Measurements from ENCODE around the gene HTRA1. TPM values are rescaled to one million over a fixed set of nuclear protein-coding genes. Genes with fewer than 3 reads are reported as not detected.

Gene HTRA1
- total and polyA plus RNA-seq, 10 of the 15 experiments (the other 5 are each of a cell fraction or from before 2014, with no cell fraction given): 0.13 TPM; not detected in 9

- TF ChIP-seq POU2F2 (IDR thresholded peaks at IDR 0.05; ENCODE audit: borderline replicate concordance, low read depth, low read length) (no peak), SKIL (IDR thresholded peaks at IDR 0.05; ENCODE audit: low read depth, poor library complexity, severe bottlenecking) (no peak), BMI1 (IDR thresholded peaks at IDR 0.05; ENCODE audit: borderline replicate concordance) (no peak), MEF2B (IDR thresholded peaks at IDR 0.05; ENCODE audit: partially characterized antibody, poor library complexity, severe bottlenecking) (no peak), CHD1 (IDR thresholded peaks at IDR 0.05; ENCODE audit: low read depth, low read length) (no peak), FOXK2 (IDR thresholded peaks at IDR 0.05) (no peak), SMAD5 (IDR thresholded peaks at IDR 0.05; ENCODE audit: low read depth) (no peak)
- TF ChIP-seq, protein P1, sequence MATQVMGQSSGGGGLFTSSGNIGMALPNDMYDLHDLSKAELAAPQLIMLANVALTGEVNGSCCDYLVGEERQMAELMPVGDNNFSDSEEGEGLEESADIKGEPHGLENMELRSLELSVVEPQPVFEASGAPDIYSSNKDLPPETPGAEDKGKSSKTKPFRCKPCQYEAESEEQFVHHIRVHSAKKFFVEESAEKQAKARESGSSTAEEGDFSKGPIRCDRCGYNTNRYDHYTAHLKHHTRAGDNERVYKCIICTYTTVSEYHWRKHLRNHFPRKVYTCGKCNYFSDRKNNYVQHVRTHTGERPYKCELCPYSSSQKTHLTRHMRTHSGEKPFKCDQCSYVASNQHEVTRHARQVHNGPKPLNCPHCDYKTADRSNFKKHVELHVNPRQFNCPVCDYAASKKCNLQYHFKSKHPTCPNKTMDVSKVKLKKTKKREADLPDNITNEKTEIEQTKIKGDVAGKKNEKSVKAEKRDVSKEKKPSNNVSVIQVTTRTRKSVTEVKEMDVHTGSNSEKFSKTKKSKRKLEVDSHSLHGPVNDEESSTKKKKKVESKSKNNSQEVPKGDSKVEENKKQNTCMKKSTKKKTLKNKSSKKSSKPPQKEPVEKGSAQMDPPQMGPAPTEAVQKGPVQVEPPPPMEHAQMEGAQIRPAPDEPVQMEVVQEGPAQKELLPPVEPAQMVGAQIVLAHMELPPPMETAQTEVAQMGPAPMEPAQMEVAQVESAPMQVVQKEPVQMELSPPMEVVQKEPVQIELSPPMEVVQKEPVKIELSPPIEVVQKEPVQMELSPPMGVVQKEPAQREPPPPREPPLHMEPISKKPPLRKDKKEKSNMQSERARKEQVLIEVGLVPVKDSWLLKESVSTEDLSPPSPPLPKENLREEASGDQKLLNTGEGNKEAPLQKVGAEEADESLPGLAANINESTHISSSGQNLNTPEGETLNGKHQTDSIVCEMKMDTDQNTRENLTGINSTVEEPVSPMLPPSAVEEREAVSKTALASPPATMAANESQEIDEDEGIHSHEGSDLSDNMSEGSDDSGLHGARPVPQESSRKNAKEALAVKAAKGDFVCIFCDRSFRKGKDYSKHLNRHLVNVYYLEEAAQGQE (IDR thresholded peaks at IDR 0.05; ENCODE audit: low read depth, low read length): no peak
- TF ChIP-seq, protein P2, sequence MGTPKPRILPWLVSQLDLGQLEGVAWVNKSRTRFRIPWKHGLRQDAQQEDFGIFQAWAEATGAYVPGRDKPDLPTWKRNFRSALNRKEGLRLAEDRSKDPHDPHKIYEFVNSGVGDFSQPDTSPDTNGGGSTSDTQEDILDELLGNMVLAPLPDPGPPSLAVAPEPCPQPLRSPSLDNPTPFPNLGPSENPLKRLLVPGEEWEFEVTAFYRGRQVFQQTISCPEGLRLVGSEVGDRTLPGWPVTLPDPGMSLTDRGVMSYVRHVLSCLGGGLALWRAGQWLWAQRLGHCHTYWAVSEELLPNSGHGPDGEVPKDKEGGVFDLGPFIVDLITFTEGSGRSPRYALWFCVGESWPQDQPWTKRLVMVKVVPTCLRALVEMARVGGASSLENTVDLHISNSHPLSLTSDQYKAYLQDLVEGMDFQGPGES (IDR thresholded peaks at IDR 0.05): no peak
Measured at GRCh38 chr10:122424059-122424458, 37.3 kb upstream of the HTRA1 start (continued).

Data from GM12878 (cell line).